GM18498 (cell line): ENCODE measurements around the gene RABIF.
"Not testable (repeated sequence)": the region's sequence is repeated elsewhere in the genome, so short reads cannot be mapped to it uniquely, and the experiment has no call there.

Source experiments
- ATAC-seq: cut with Tn5 transposase; IDR thresholded peaks from one replicate; pipeline ENCODE4 v1.9.1; 2021; ENCODE audit warnings: mild to moderate bottlenecking, moderate library complexity; ENCODE audit not compliant: unreplicated experiment

RABIF gene

GRCh38 chr1:202835548-202836072, 53.3 kb downstream of the RABIF start:
- no peak for ATAC-seq

- no peak for ATAC-seq
Measured at GRCh38 chr1:202834771-202835547, 54.0 kb downstream of the RABIF start.

- no peak for ATAC-seq
Measured at GRCh38 chr1:202831906-202832305, 57.0 kb downstream of the RABIF start.

- not testable (repeated sequence) for ATAC-seq
Measured at GRCh38 chr1:202829223-202829622, 59.7 kb downstream of the RABIF start.
